Activated naive CD8-positive, alpha-beta T cell treated with anti-CD3 and anti-CD28 coated beads, Interleukin-2, amount 10 ng/mL, durations not matched to agents 7 days and 5 days (primary cell): ENCODE measurements around the gene ADCY10. TPM values are rescaled to one million over a fixed set of nuclear protein-coding genes. Genes with fewer than 3 reads are reported as not detected.
"Not testable (repeated sequence)": the region's sequence is repeated elsewhere in the genome, so short reads cannot be mapped to it uniquely, and the experiment has no call there.

Experiments used
- ATAC-seq: fragments of 150-1000 bp; cut with Tn5 transposase; one replicate; pipeline ENCODE4 v1.10.0; 2021; ENCODE audit warnings: low read depth, moderate library complexity
- POLR2A ChIA-PET: fragments of 350-600 bp; sonication (Branson Sonifier 250); formaldehyde crosslinking; loops from one replicate; lab custom pipeline; 2021; ENCODE audit warnings: antibody characterized with exemption; lab: Charles Lee
- DNase-seq: peaks from one replicate; pipeline ENCODE4 v3.0.0; 2021
- H3K27ac Mint-ChIP-seq: one replicate; pipeline ENCODE4 v1.8.0; 2022; ENCODE audit warnings: mild to moderate bottlenecking, mixed read lengths
- H3K27me3 Mint-ChIP-seq: one replicate; pipeline ENCODE4 v1.8.0; 2022; ENCODE audit warnings: mild to moderate bottlenecking, moderate library complexity, mixed read lengths
- H3K36me3 Mint-ChIP-seq: one replicate; pipeline ENCODE4 v1.8.0; 2021; ENCODE audit warnings: mild to moderate bottlenecking, mixed read lengths
- H3K4me1 Mint-ChIP-seq: one replicate; pipeline ENCODE4 v1.8.0; 2021; ENCODE audit warnings: mixed read lengths
- H3K4me3 Mint-ChIP-seq: one replicate; pipeline ENCODE4 v1.8.0; 2022; ENCODE audit warnings: mild to moderate bottlenecking, moderate library complexity, mixed read lengths
- H3K9me3 Mint-ChIP-seq: one replicate; pipeline ENCODE4 v1.8.0; 2021; ENCODE audit warnings: mixed read lengths
- total RNA-seq, 2 experiments: library from RNA; stranded (reverse); gene quantifications; one replicate each; pipeline ENCODE4 v1.2.3, GENCODE V29; 2021

The ADCY10 gene
- total RNA-seq, 2 experiments from 2014 or later = 0.20 to 0.42 TPM

DNA sequence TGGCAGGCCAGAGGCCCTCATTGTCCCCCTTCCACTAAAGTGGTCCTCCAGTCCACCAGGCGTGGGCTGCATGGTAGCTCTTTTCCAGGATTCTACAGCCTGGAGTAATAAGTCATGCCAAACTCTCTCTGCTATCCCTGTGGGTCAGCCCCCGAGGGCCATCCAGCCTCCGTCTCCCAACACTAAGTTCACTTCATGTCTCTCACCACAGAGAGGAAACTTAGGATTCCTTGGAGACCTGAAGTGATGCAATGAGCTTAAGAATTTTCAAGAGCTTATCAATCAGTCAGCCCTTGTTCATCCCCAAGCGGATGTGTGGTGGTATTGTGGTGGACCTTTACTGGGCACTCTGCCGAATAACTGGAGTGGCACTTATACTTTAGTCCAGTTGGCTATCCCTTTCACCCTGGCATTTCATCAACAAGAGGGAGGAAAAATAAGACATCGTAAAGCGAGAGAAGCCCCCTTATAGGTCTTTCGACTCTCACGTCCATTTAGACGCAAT is 48.1 kb downstream of the ADCY10 start:
- H3K4me1 Mint-ChIP-seq, DNase-seq, ATAC-seq, H3K36me3 Mint-ChIP-seq, POLR2A ChIA-PET, H3K4me3 Mint-ChIP-seq, H3K27ac Mint-ChIP-seq, H3K9me3 Mint-ChIP-seq, H3K27me3 Mint-ChIP-seq: not testable (repeated sequence)

DNA sequence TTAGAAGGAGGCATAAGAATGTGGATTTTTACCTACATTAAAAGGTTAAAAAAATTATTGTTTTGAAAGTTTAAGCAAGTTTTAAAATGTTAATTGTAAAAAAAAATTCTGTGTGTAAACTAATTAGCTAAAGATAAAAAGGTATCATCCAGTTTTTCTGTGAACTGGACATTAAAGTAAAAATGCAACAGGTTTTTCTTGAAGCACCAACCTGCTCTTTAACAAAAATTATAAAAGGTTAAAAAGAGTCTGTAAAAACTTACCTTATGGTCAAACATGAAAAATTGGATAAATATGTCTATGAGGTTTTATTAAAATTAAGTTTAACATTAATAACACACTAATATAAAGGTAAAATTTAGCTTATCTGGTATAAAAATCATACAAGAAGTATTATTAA is 48.7 kb downstream of the ADCY10 start:
- H3K36me3 Mint-ChIP-seq, H3K4me1 Mint-ChIP-seq, H3K4me3 Mint-ChIP-seq, H3K9me3 Mint-ChIP-seq, ATAC-seq, POLR2A ChIA-PET, H3K27me3 Mint-ChIP-seq, H3K27ac Mint-ChIP-seq, DNase-seq: not testable (repeated sequence)

DNA sequence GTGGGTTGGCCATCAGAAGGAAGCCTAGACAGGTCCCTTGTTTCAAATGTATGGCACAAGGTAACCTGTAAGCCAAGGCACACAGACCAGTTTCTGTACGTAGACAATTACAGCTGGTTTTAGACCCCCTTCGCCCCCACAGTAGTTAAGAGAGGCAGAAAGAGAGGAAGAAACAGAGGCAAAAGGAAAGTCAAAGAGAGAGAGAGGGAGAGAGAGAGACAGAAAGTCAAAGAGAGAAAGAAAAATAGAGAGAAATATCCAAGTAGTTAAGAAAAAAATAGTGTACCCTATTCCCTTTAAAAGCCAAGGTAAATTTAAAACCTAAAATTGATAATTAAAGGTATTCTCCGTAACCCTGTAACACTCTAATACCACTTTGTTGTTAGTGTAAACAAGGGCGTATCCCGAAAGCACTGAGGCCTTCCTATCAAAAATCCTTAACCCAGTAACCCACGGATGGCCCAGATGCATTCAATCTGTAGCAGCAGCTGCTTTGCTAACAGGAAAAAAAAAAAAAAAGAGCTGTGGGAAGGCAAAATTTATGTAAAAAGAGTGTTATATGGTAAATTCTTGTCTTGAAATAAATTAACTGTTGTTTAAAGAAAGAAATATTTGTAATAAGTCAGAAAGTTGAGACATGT is 49.4 kb downstream of the ADCY10 start:
- H3K27me3 Mint-ChIP-seq = no peaks in the 10 kb centered on the region
- DNase-seq (no peak), ATAC-seq (no peak)
- H3K36me3 Mint-ChIP-seq = no peaks in the 10 kb centered on the region
- no peak overlapping the region for H3K27ac Mint-ChIP-seq
- no peak overlapping the region for H3K4me3 Mint-ChIP-seq
- no peaks in the 10 kb centered on the region for H3K9me3 Mint-ChIP-seq
- POLR2A ChIA-PET = no interaction called here
- no peaks in the 10 kb centered on the region for H3K4me1 Mint-ChIP-seq

DNA sequence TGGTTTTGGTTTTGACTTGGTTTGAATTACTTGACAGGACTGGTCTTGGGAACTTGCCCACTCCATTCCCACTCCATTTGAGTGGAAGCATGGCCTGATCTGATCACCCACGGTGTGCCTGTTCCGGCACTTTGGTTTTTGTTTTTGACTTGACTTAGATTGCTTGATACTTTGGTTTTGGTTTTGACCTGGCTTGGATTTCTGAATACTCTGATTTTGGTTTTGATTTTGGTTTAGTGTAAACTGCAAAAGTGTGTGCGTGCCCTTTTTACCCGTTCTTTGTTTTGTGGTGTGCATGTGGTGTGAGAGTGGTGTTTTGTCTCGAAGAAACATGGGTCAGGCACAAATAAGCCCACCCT is 50.0 kb downstream of the ADCY10 start:
- Mint-ChIP-seq H3K36me3 (no peaks in the 10 kb centered on the region), H3K9me3 (no peaks in the 10 kb centered on the region), H3K27ac (no peak overlapping the region), H3K27me3 (no peaks in the 10 kb centered on the region), H3K4me3 (no peak overlapping the region), H3K4me1 (no peaks in the 10 kb centered on the region)
- DNase-seq (no peak), ATAC-seq (no peak)
- POLR2A ChIA-PET = no interaction called here

DNA sequence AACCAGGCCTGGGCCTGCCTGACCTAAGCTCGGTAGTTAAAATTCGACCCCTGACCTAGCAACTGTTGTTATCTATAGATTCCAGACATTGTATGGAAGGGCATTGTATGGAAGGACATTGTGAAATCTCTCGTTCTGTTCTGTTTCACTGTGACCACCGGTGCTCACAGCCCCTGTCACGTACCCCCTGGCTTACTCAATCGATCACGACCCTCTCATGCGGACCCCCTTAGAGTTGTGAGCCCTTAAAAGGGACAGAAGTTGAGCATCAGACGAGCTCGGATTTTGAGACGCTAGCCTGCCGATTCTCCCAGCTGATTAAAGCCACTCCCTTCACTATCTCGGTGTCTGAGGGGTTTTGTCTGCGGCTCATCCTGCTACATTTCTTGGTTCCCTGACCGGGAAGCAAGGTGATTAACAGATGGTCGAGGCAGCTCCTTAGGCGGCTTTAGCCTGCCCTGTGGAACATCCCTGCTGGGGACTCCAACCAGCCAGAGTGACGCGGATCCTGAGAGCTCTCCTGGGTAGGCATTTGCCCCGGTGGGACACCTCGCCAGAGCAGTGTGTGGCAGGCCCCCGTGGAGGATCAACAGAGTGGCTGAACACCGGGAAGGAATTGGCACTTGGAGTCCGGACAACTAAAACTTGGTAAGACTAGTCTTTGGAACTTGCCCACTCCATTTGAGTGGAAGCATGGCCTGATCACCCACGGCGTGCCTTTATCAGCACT is 50.6 kb downstream of the ADCY10 start:
- DNase-seq, H3K27me3 Mint-ChIP-seq, H3K4me1 Mint-ChIP-seq, H3K27ac Mint-ChIP-seq, POLR2A ChIA-PET, ATAC-seq, H3K4me3 Mint-ChIP-seq, H3K9me3 Mint-ChIP-seq, H3K36me3 Mint-ChIP-seq: not testable (repeated sequence)

DNA sequence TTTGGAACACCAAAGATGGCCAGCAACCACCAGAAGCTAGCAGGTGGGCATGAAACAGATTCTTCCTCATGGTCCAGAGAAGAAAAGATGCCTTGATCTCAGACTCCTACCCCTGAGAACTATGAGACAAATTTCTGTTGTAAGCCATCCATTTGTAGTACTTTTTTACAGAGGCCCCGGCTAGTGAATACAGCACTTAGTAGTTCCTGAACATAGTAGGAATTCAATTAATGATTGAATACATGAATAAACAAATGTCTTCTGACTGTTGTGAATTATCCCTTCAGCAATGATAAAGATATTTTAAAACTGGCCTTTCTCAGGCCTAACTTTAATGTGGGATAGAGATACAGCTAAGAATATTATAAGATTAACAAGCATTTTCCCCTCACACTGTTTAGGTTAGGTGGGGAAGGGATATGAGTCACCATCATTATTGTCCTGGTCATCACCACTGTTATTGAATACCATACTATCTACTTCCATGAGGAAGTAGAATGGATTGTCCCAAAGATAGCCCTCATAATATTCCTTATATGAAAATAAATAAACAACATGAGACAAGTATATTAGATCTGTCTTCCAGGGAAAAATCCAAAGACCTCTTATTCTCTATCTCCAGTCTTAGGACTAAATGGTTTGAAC is 51.4 kb downstream of the ADCY10 start:
- H3K9me3 Mint-ChIP-seq = no peaks in the 10 kb centered on the region
- no peak overlapping the region for H3K27ac Mint-ChIP-seq
- ATAC-seq (no peak), DNase-seq (no peak)
- H3K27me3 Mint-ChIP-seq = no peaks in the 10 kb centered on the region
- POLR2A ChIA-PET = no interaction called here
- H3K4me1 Mint-ChIP-seq = no peaks in the 10 kb centered on the region
- no peak overlapping the region for H3K4me3 Mint-ChIP-seq
- no peaks in the 10 kb centered on the region for H3K36me3 Mint-ChIP-seq

DNA sequence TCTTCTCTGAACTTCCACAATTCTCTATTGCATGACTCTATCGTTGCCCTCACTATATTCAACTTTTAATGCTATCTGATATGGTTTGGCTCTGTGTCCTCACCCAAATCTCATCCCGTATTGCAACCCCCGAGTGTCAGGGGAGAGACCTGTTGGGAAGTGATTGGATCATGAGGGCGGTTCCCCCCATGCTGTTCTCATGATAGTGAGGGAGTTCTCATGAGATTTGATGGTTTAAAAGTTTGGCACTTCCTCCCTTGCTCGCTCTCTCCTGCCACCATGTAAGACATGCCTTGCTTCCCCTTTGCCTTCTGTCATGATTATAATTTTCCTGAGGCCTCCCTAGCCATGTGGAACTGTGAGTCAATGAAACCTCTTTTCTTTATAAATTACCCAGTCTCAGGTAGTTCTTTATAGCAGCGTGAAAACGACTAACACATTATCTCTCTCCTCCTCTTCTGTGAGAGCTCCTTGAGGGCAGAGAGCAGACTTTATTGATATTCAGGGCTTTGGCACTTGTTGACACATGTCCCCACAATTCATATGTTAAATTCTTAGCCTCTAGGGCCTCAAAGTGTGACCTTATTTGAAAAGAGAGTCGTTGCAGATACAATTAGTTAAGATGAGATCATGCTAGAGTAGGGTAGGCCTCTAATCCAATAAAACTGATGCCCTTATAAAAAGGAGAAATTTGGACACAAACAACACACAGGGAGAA is 52.1 kb downstream of the ADCY10 start:
- H3K9me3 Mint-ChIP-seq = no peaks in the 10 kb centered on the region
- H3K27me3 Mint-ChIP-seq = no peaks in the 10 kb centered on the region
- no peaks in the 10 kb centered on the region for H3K4me1 Mint-ChIP-seq
- H3K36me3 Mint-ChIP-seq = no peaks in the 10 kb centered on the region
- no peak overlapping the region for H3K27ac Mint-ChIP-seq
- no peak for ATAC-seq
- POLR2A ChIA-PET = no interaction called here
- no peak overlapping the region for H3K4me3 Mint-ChIP-seq
- DNase-seq = no peak

DNA sequence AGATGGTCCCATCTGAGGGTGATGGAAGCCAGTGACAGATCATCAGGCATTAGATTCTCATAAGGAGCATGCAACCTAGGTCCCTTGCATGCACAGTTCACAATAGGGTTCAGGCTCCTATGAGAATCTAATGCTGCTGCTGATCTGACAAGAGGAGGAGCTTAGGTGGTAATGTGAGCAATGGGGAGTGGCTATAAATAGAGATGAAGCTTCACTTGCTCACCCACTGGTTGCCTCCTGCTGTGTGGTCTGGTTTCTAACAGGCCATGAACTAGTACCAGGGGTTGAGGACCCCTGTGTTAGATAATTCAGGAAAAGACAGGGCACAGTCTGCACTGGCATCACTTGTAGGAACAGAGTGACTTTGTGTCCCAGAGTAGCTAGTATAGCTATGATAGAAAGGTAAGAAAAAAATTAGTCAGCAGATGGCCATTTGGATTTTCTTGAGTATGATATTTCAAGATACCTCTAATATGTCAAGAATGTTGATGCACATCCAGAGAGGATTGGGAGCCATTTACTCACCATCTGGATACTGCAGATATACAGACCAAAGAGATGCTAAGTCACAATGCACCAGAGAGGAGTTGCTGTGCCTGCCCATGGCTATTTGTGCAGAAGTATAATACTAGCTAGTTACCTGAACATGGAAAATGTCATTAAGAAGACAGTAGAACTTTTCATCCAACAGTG is 53.6 kb downstream of the ADCY10 start:
- POLR2A ChIA-PET = no interaction called here
- H3K36me3 Mint-ChIP-seq = no peaks in the 10 kb centered on the region
- H3K4me1 Mint-ChIP-seq = no peaks in the 10 kb centered on the region
- no peaks in the 10 kb centered on the region for H3K9me3 Mint-ChIP-seq
- H3K27ac Mint-ChIP-seq = no peak overlapping the region
- no peak for DNase-seq
- no peak for ATAC-seq
- H3K4me3 Mint-ChIP-seq = no peak overlapping the region
- no peaks in the 10 kb centered on the region for H3K27me3 Mint-ChIP-seq

DNA sequence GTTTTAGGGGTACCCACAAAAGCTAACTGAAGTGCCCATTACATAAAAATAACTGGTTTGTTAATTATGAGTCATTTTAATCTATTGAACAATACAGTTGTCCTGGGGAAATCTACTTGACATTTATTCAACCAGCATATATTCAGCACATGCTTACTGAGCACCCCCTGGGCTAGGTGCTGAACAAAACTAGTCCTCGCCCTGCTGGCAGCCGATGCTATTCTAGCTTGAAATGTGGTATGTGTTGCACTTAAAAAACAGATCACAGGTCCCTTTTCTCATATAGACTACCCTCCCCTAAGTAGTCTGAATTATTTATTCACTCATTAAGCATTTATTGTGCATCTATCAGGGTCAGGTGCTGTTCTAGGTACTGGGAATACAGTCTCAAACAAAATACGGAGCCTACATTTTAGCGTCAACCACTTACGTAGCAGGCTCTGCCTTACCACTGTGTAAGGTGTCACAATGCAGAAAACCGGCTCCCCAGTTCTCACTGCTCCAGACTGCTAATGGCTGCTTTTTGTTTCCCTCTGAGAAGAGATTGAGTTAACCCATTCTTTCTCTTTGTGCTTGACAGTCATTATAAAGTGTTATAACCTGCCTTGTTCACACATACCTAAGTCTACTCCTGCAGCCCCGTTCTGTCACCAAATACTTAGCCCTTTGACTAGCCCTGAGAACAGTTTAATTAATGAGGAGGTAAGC is 57.1 kb downstream of the ADCY10 start:
- DNase-seq = no peak
- POLR2A ChIA-PET = no interaction called here
- no peak for ATAC-seq
- no peak overlapping the region for H3K27ac Mint-ChIP-seq
- H3K27me3 Mint-ChIP-seq = peaks cover 15% of the 10 kb centered on the region
- H3K4me1 Mint-ChIP-seq = no peaks in the 10 kb centered on the region
- no peak overlapping the region for H3K4me3 Mint-ChIP-seq
- no peaks in the 10 kb centered on the region for H3K9me3 Mint-ChIP-seq
- H3K36me3 Mint-ChIP-seq = no peaks in the 10 kb centered on the region

DNA sequence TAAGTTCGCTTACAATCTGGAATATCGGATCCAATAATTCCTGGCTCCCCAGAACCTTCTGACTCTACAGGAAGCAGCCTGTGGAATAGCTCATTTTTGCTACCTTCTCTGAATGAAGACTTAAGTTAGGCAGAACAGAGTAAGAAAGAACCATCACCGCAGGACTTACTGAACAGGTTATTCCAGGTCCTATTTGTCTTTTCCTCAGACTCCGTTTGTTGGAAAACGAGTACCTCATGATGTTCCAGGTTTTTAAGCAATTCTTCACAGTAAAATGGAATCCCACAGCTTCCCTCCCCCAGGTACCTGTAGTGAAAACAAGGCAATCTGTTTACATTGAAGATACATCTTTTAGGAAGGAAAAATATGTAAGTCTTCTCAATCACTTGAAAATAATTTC is 59.8 kb downstream of the ADCY10 start:
- POLR2A ChIA-PET = no interaction called here

DNA sequence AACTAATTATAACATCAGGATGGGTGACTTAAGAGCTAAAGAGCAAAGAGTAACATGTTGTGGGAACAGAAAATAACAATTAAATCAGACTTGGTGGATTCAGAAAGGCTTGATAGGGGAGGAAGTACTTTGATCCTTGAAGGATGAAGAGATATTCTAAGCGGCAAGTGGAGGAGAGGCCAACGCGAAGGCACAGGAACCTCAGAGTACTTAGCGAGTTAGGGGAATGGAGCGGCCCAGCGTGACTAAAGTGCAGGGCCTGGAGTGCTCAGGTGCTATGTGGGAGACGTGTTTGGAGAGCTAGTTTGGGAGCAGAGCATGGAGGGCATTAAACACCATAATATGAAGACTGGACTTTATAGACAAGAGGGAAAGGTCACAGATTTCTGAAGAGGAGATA is 64.3 kb downstream of the ADCY10 start:
- Mint-ChIP-seq H3K27me3 (peaks cover 17% of the 10 kb centered on the region), H3K36me3 (no peaks in the 10 kb centered on the region), H3K27ac (no peak overlapping the region), H3K4me3 (no peak overlapping the region), H3K9me3 (no peaks in the 10 kb centered on the region), H3K4me1 (no peaks in the 10 kb centered on the region)
- DNase-seq = no peak
- POLR2A ChIA-PET = no interaction called here
- ATAC-seq = no peak

More for the DNA sequence above, 59.8 kb downstream of the ADCY10 start:
- Mint-ChIP-seq H3K9me3 (no peaks in the 10 kb centered on the region), H3K27me3 (peaks cover 17% of the 10 kb centered on the region), H3K4me3 (no peak overlapping the region), H3K27ac (no peak overlapping the region), H3K36me3 (no peaks in the 10 kb centered on the region), H3K4me1 (no peaks in the 10 kb centered on the region)
- no peak for DNase-seq
- no peak for ATAC-seq

DNA sequence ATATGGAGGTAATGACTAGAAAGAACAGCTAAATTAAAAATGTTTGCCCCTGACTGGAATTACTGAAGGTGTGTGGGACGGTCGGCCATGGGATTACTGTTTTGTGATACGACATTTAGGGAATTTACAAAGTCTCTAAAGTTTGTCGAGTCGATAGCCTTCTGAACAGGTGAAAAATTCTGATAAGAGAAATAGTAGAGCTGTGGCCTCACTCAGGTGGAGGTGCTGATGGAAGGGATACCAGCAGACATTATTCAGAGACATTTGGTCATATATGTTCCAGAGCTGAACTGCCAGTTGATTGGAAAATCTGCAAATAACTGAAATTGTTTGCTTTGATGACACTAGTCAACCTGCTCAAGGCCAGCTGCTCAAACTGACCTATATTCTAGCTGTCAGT is 71.1 kb downstream of the ADCY10 start:
- Mint-ChIP-seq H3K27ac (no peak overlapping the region), H3K9me3 (no peaks in the 10 kb centered on the region), H3K27me3 (peaks cover 6% of the 10 kb centered on the region), H3K36me3 (no peaks in the 10 kb centered on the region), H3K4me3 (no peak overlapping the region), H3K4me1 (no peaks in the 10 kb centered on the region)
- POLR2A ChIA-PET = no interaction called here
- ATAC-seq = no peak
- DNase-seq = no peak

DNA sequence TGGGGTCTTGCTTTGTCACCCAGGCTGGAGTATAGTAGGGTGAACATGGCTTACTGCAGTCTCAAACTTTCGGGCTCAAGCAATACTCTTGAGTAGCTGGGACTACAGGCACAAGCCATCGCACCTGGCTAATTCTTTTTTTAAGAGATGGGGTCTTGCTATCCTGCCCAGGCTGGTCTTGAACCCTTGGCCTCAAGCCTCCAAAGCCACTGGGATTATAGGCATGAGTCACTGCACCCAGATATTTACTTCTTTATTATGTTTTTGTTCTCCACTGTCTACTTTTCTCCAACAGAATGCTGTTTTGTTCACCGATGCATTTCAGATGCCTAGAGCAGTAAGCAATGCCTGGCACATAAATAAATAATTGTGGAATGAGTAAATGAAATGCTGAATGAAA is 72.4 kb downstream of the ADCY10 start:
- ATAC-seq (no peak), DNase-seq (no peak)
- Mint-ChIP-seq H3K4me3 (no peak overlapping the region), H3K4me1 (peaks cover 7% of the 10 kb centered on the region), H3K27ac (no peak overlapping the region), H3K9me3 (no peaks in the 10 kb centered on the region), H3K36me3 (no peaks in the 10 kb centered on the region), H3K27me3 (peaks cover 6% of the 10 kb centered on the region)
- POLR2A ChIA-PET = no interaction called here
